Fibroblast of lung (primary cell): Measurements from ENCODE around the gene OR2V2.

Experiments used
- CTCF ChIP-seq, 2 donors: IDR thresholded peaks in 1 of 2; conservative IDR thresholded peaks in 1 of 2; 1 replicate in 1 of 2; 2 replicates in 1 of 2; pipeline ENCODE4 v1.5.1; 2011 to 2012; ENCODE audit warnings: low read length in 2 of 2, control low read depth in 1 of 2, inconsistent platforms in 1 of 2, low read depth in 1 of 2, mild to moderate bottlenecking in 1 of 2
- EZH2 ChIP-seq: IDR thresholded peaks from 2 replicates; pipeline ENCODE4 v1.5.1; 2012; ENCODE audit warnings: low read length, control low read depth, mild to moderate bottlenecking; ENCODE audit errors: missing control alignments

GRCh38 chr5:181145133-181145532 lies 2.3 kb upstream of the OR2V2 start:
- TF ChIP-seq EZH2: no peak
- TF ChIP-seq CTCF (conservative IDR thresholded peaks at IDR 0.05 in 1 of 2, IDR thresholded peaks at IDR 0.05 in 1 of 2; ENCODE audit: low read depth in 1 of 2, low read length in 2 of 2): no peak
